ENCODE results near the gene TTC7B. TPM values are rescaled to one million over a fixed set of nuclear protein-coding genes. Genes with fewer than 3 reads are reported as not detected.

The TTC7B gene
- total RNA-seq, 1 donor from 2014 or later, result 83.1 TPM

DNA sequence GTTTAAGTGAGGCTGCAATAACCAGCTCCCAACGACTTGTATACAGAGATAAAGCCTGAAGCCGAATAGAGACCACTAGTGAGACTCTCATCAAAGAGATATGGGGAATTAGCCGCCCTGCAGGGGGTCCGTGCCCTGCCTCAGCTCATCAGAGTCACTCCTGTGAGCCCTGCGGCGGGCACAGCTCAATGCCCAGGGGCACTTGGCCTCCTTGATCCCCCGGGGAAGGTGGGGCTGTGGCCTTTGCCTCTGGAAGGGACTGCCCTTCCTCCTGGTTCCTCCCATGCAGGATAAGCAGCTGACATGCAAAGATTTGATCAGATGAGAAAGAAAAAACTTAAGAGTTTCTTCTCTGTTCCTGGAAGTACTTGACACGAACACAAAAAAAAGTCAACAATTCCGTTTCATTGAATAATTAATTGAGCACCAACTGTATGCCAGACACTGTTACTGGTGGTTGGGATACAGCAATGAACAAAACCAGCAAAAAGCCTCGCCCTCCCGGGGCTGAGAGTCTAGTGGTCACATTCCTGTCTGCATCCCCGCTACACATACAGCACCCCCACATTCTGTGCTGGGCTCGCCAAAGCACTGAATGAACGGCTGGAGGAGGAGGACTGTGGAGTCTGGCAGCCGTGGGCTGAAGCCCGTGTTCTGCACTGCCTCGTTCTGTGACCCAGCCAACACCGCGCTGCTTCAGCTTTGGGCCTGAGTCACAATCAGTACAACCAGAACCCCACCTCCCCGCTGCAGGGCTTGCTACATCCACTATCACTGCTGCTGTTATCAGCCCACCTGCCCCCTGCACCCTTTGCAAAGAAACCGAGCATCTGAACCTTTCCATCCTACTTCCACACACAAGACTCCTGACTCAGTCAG lies 10.3 kb downstream of the TTC7B start:
- H3K27ac Mint-ChIP-seq (ENCODE audit: unreplicated experiment), result no peak overlapping the region
- no peak overlapping the region for H3K4me3 Mint-ChIP-seq (ENCODE audit: unreplicated experiment)
- DNase-seq, result no peak

DNA sequence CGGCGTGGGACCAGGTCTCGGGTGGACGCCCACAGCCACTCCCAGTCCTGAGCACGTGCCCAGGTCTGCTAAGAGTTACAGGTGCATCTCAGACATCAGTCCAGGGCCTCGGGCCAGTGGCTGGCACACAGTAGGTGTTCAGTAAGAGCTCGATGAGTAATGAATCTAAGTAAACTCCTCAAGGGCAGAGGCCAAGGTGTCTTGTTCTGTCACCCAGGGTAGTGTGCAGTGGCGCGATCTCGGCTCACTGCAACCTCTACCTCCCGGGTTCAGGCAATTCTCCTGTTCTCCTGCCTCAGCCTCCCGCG lies 11.2 kb downstream of the TTC7B start:
- Mint-ChIP-seq H3K27ac (ENCODE audit: unreplicated experiment) (no peak overlapping the region), H3K4me1 (ENCODE audit: low read depth, unreplicated experiment) (peaks cover 11% of the 10 kb centered on the region), H3K36me3 (ENCODE audit: unreplicated experiment) (peaks cover 6% of the 10 kb centered on the region), H3K9me3 (ENCODE audit: unreplicated experiment) (peaks cover 5% of the 10 kb centered on the region), H3K27me3 (ENCODE audit: unreplicated experiment) (peaks cover 16% of the 10 kb centered on the region), H3K4me3 (ENCODE audit: unreplicated experiment) (no peak overlapping the region)
- TF ChIP-seq, protein P1, sequence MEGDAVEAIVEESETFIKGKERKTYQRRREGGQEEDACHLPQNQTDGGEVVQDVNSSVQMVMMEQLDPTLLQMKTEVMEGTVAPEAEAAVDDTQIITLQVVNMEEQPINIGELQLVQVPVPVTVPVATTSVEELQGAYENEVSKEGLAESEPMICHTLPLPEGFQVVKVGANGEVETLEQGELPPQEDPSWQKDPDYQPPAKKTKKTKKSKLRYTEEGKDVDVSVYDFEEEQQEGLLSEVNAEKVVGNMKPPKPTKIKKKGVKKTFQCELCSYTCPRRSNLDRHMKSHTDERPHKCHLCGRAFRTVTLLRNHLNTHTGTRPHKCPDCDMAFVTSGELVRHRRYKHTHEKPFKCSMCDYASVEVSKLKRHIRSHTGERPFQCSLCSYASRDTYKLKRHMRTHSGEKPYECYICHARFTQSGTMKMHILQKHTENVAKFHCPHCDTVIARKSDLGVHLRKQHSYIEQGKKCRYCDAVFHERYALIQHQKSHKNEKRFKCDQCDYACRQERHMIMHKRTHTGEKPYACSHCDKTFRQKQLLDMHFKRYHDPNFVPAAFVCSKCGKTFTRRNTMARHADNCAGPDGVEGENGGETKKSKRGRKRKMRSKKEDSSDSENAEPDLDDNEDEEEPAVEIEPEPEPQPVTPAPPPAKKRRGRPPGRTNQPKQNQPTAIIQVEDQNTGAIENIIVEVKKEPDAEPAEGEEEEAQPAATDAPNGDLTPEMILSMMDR (IDR thresholded peaks at IDR 0.05; ENCODE audit: partially characterized antibody, unreplicated experiment), result no peak
- no peak for DNase-seq

More for the DNA sequence above, 10.3 kb downstream of the TTC7B start:
- Mint-ChIP-seq H3K36me3 (ENCODE audit: unreplicated experiment) (peaks cover 6% of the 10 kb centered on the region), H3K9me3 (ENCODE audit: unreplicated experiment) (peaks cover 6% of the 10 kb centered on the region), H3K4me1 (ENCODE audit: low read depth, unreplicated experiment) (peaks cover 19% of the 10 kb centered on the region), H3K27me3 (ENCODE audit: unreplicated experiment) (peaks cover 21% of the 10 kb centered on the region)
- TF ChIP-seq, protein P1 (IDR thresholded peaks at IDR 0.05; ENCODE audit: partially characterized antibody, unreplicated experiment), result no peak

DNA sequence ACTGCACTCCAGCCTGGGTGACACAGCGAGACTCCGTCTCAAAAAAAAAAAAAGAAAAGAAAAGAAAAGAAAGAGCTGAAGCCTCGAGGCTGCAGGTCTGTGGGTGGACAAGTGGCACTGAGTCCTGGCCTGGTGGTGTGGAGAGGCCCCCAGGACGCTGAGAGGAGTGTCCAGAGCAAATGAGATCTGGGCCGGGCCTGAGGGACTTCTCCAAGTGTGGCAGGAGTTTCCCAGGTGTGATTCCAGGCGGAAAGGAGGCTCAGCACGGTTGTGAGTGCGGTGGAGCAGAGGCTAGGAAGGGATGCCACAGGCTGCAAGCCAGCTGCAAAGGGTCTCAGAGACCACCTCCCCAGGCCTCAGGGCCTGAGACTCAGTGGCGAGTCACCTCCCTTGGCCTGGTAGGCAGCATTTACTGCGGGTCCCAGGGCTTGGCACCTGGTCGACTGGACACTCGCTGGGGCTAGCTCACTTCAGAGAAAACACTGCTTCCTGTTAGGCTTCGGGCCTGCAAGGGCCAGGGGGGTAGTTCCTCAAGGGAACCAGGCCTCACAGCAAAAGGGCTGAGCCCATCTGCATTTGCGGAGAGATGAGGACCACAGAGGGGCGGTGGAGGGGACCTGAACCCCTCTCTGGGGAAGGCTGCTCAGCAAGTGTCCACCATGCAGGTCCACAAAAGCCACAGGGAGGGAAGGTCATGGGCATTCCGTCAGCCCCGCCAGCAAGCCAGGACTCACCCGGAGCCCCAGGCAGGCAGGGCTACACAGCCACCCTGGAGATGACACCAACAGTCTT lies 11.7 kb downstream of the TTC7B start:
- peaks cover 5% of the 10 kb centered on the region for H3K9me3 Mint-ChIP-seq (ENCODE audit: unreplicated experiment)
- H3K36me3 Mint-ChIP-seq (ENCODE audit: unreplicated experiment), result peaks cover 6% of the 10 kb centered on the region
- TF ChIP-seq, protein P1 (IDR thresholded peaks at IDR 0.05; ENCODE audit: partially characterized antibody, unreplicated experiment), result no peak
- H3K4me3 Mint-ChIP-seq (ENCODE audit: unreplicated experiment), result no peak overlapping the region
- H3K27me3 Mint-ChIP-seq (ENCODE audit: unreplicated experiment), result peaks cover 16% of the 10 kb centered on the region
- H3K4me1 Mint-ChIP-seq (ENCODE audit: low read depth, unreplicated experiment), result peaks cover 10% of the 10 kb centered on the region
- no peak overlapping the region for H3K27ac Mint-ChIP-seq (ENCODE audit: unreplicated experiment)
- DNase-seq, result no peak

DNA sequence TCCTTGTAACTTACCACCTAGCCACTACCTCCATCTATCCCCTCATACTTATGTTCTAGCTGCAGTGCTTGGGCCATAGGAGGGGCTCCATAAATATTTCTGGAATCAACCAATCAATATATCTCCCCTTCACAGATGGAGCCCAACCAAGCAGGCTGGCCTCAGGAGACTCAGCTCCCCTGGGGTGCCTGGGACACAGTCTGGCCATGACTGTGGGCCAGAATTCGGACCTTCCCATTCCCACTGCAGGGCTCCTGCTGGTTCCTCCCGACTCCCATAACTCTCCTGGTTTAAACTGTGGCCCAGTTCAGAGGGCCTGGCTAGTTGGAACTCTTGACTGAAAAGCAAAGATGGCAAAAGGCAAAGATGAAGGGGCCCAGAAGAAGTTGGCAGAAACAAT lies 13.0 kb downstream of the TTC7B start:
- peak overlapping the region; percentile 33 for H3K27ac Mint-ChIP-seq (ENCODE audit: unreplicated experiment)
- no peak overlapping the region for H3K4me3 Mint-ChIP-seq (ENCODE audit: unreplicated experiment)
- peaks cover 6% of the 10 kb centered on the region for H3K36me3 Mint-ChIP-seq (ENCODE audit: unreplicated experiment)
- peaks cover 5% of the 10 kb centered on the region for H3K9me3 Mint-ChIP-seq (ENCODE audit: unreplicated experiment)
- peaks cover 16% of the 10 kb centered on the region for H3K27me3 Mint-ChIP-seq (ENCODE audit: unreplicated experiment)
- DNase-seq, result no peak
- H3K4me1 Mint-ChIP-seq (ENCODE audit: low read depth, unreplicated experiment), result peaks cover 10% of the 10 kb centered on the region
- TF ChIP-seq, protein P1 (IDR thresholded peaks at IDR 0.05; ENCODE audit: partially characterized antibody, unreplicated experiment), result no peak

DNA sequence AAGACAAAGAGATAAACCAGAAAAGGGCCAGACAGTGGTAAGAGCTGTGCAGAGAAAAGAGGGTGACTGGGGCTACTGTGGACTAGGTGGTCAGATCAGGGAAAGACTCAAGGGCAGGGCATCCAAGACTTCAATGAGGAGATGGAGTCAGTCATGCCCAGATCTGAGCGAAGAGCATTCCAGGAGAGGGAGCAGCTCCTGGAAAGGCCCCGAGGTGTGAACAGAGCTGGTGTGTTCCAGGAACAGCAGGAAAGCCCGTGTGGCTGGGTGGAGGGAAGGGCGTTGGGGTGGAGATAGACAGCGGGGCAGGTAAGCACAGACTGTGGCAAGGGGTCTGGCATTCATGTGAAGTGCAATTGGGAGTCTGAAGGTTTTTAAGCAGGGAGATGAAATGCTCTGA lies 16.8 kb downstream of the TTC7B start:
- H3K4me3 Mint-ChIP-seq (ENCODE audit: unreplicated experiment), result no peak overlapping the region
- DNase-seq, result no peak
- no peak overlapping the region for H3K27ac Mint-ChIP-seq (ENCODE audit: unreplicated experiment)
- H3K4me1 Mint-ChIP-seq (ENCODE audit: low read depth, unreplicated experiment), result peaks cover 32% of the 10 kb centered on the region
- peaks cover 5% of the 10 kb centered on the region for H3K9me3 Mint-ChIP-seq (ENCODE audit: unreplicated experiment)
- H3K36me3 Mint-ChIP-seq (ENCODE audit: unreplicated experiment), result peaks cover 6% of the 10 kb centered on the region
- peaks cover 15% of the 10 kb centered on the region for H3K27me3 Mint-ChIP-seq (ENCODE audit: unreplicated experiment)
- TF ChIP-seq, protein P1 (IDR thresholded peaks at IDR 0.05; ENCODE audit: partially characterized antibody, unreplicated experiment), result no peak
